Spleen (tissue), 11 donors: ENCODE results near the gene HIVEP3. TPM values are rescaled to one million over a fixed set of nuclear protein-coding genes. Genes with fewer than 3 reads are reported as not detected.

Experiments
- DNase-seq: peaks from one replicate; pipeline ENCODE4 v3.0.0-alpha.2; 2020
- H3K27ac ChIP-seq, 8 donors: fragments of 200-600 bp; sonication (generic) in 7 of 8; 1 replicate in 4 of 8; 2 replicates in 4 of 8; pipeline versions ENCODE4 v1.5.0 to v1.8.0; 2016 to 2021; ENCODE audit warnings: inconsistent platforms in 4 of 8, mild to moderate bottlenecking in 4 of 8, moderate library complexity in 1 of 8
- H3K27me3 ChIP-seq, 7 donors: fragments of 200-600 bp; sonication (generic) in 6 of 7; replicated peaks in 1 of 7; 1 replicate in 4 of 7; 2 replicates in 3 of 7; pipeline versions ENCODE4 v1.5.0 to v1.8.0; 2016 to 2021; ENCODE audit warnings: inconsistent platforms in 3 of 7, mild to moderate bottlenecking in 1 of 7
- H3K36me3 ChIP-seq, 6 donors: fragments of 200-600 bp; sonication (generic) in 5 of 6; 1 replicate in 4 of 6; 2 replicates in 2 of 6; pipeline versions ENCODE4 v1.5.0 to v1.8.0; 2016 to 2021; ENCODE audit warnings: inconsistent platforms in 2 of 6
- H3K4me1 ChIP-seq, 6 donors: fragments of 200-600 bp; sonication (generic) in 5 of 6; 1 replicate in 3 of 6; 2 replicates in 3 of 6; pipeline versions ENCODE4 v1.5.0 to v1.8.0; 2016 to 2021; ENCODE audit warnings: inconsistent platforms in 3 of 6
- H3K4me3 ChIP-seq, 8 donors: fragments of 200-600 bp; sonication (generic) in 7 of 8; 1 replicate in 4 of 8; 2 replicates in 4 of 8; pipeline versions ENCODE4 v1.5.0 to v1.8.0; 2016 to 2021; ENCODE audit warnings: inconsistent platforms in 4 of 8, mild to moderate bottlenecking in 4 of 8, moderate library complexity in 2 of 8
- H3K9me3 ChIP-seq, 8 donors: fragments of 200-600 bp; sonication (generic) in 7 of 8; 1 replicate in 4 of 8; 2 replicates in 4 of 8; pipeline versions ENCODE4 v1.5.0 to v1.8.0; 2016 to 2021; ENCODE audit warnings: inconsistent platforms in 4 of 8
- POLR2A ChIP-seq, 3 donors: fragments of 450-650 bp; IDR thresholded peaks; one replicate each; pipeline ENCODE4 v1.5.1; 2017; ENCODE audit warnings: antibody characterized with exemption in 3 of 3, mild to moderate bottlenecking in 1 of 3
- POLR2AphosphoS5 ChIP-seq, 3 donors: sonication (generic); formaldehyde crosslinking; IDR thresholded peaks; one replicate each; pipeline ENCODE4 v1.5.1; 2017; ENCODE audit warnings: antibody characterized with exemption in 3 of 3
- WGBS, 5 donors: extraction: QIAGEN DNeasy Blood & Tissue Kit in 3 of 5; methylation state at CpG; one replicate each; pipeline versions ENCODE4 v1.1.5 to v1.1.7; 2013 to 2018; 5-methylcytosine and 5-hydroxymethylcytosine counted together
- intact Hi-C: fragments of 100-400 bp; cut with DNase I; formaldehyde crosslinking; loops from one replicate; pipeline ENCODE4 v1.15.0; 2023; ENCODE audit warnings: low total_unique reads
- polyA plus RNA-seq, 3 donors: library from polyadenylated mRNA; stranded (reverse); fragments of 200-250 nt; gene quantifications; one replicate each; pipeline ENCODE4 v1.2.1, GENCODE V29; 2013
- total RNA-seq, 7 donors: library from RNA; depleted of rRNA in 3 of 7; stranded (reverse); fragments of >200 nt in 3 of 7; fragmentation: NEBNext Ultra II Directional in 4 of 7; extraction: Animal tissue kit (Norgen Biotek cat#: 25700) in 4 of 7; gene quantifications; one replicate each; pipeline versions ENCODE4 v1.1.0 to v1.2.1, GENCODE V29; 2016 to 2021
- TF ChIP-seq, protein P1 (sequence below), 11 experiments: fragments of 200-600 bp in 7 of 11; fragments of 450-650 bp in 4 of 11; sonication (generic) in 4 of 11; IDR thresholded peaks in 8 of 11; conservative IDR thresholded peaks in 3 of 11; 1 replicate in 7 of 11; 2 replicates in 4 of 11; pipeline versions ENCODE4 v1.4.0 to v1.8.0; 2016 to 2021; ENCODE audit warnings: antibody characterized with exemption in 11 of 11, inconsistent platforms in 4 of 11, mild to moderate bottlenecking in 1 of 11
- donor health status: healthy with polysubstance abuse.
- donor health status: DM: no; HTN: no; CAD: no; lungs with moderate emphysema.
- donor health status: DM: no; HTN: no; CAD: no.
- donor health status: Bipolar disorder and iron deficiency.
- donor health status: healthy.
- donor health status: DM: no; HTN: no; CAD: no.
- donor health status: DM: yes; HTN: yes; CAD: no.

Gene HIVEP3
- total and polyA plus RNA-seq, 10 donors = 2.4 to 21.2 (median 8.2) TPM

- DNase-seq = no peak
- Histone ChIP-seq H3K36me3 (no peaks in the 10 kb centered on the region), H3K4me3 (no peak overlapping the region), H3K4me1 (no peaks in the 10 kb centered on the region), H3K9me3 (no peaks in the 10 kb centered on the region), H3K27me3 (no peaks in the 10 kb centered on the region), H3K27ac (no peak overlapping the region)
- TF ChIP-seq POLR2AphosphoS5 (IDR thresholded peaks at IDR 0.05) = no peak
- intact Hi-C loops = no loop called here
- 94 to 98% (median 95%) methylated on average over 10 of the region's 10 CpGs for WGBS, 5 donors
Observed at GRCh38 chr1:41609166-41609883, 309.4 kb downstream of the HIVEP3 start.

GRCh38 chr1:41608211-41608610 lies 310.5 kb downstream of the HIVEP3 start:
- intact Hi-C loops = no loop called here
- Histone ChIP-seq H3K27ac (no peak overlapping the region), H3K4me3 (no peak overlapping the region), H3K4me1 (no peaks in the 10 kb centered on the region), H3K36me3 (no peaks in the 10 kb centered on the region), H3K27me3 (no peaks in the 10 kb centered on the region), H3K9me3 (no peaks in the 10 kb centered on the region)
- WGBS, 5 donors = 53 to 74% (median 70%) methylated on average over 4 of the region's 4 CpGs
- no peak for DNase-seq
- TF ChIP-seq POLR2A (IDR thresholded peaks at IDR 0.05) = no peak
- TF ChIP-seq, protein P1, sequence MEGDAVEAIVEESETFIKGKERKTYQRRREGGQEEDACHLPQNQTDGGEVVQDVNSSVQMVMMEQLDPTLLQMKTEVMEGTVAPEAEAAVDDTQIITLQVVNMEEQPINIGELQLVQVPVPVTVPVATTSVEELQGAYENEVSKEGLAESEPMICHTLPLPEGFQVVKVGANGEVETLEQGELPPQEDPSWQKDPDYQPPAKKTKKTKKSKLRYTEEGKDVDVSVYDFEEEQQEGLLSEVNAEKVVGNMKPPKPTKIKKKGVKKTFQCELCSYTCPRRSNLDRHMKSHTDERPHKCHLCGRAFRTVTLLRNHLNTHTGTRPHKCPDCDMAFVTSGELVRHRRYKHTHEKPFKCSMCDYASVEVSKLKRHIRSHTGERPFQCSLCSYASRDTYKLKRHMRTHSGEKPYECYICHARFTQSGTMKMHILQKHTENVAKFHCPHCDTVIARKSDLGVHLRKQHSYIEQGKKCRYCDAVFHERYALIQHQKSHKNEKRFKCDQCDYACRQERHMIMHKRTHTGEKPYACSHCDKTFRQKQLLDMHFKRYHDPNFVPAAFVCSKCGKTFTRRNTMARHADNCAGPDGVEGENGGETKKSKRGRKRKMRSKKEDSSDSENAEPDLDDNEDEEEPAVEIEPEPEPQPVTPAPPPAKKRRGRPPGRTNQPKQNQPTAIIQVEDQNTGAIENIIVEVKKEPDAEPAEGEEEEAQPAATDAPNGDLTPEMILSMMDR (IDR thresholded peaks at IDR 0.05 in 8 of 11, conservative IDR thresholded peaks at IDR 0.05 in 3 of 11) = no peak
- TF ChIP-seq POLR2AphosphoS5 (IDR thresholded peaks at IDR 0.05) = no peak

DNA sequence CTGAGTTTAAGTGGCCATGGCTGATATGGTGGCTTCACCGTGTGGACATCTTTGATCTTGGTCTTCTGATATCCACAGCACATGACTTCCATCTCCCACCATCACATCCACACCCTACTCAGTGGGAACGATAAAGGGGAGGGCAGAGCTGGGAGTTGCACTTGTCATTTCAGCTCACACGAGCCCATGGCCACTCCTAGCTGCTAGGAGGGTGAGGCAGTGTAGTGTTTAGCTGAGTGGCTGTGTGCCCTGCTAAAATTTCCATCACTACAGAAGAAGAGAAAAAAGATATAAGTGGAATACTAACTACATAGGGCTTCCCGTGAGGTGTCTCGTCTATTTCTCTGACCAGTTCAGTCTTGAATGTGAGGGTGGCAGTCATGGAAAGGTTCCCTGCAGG lies 310.9 kb downstream of the HIVEP3 start:
- no peaks in the 10 kb centered on the region for H3K27me3 ChIP-seq
- H3K4me1 ChIP-seq = no peaks in the 10 kb centered on the region
- H3K4me3 ChIP-seq = no peak overlapping the region
- TF ChIP-seq, protein P1 (IDR thresholded peaks at IDR 0.05 in 8 of 11, conservative IDR thresholded peaks at IDR 0.05 in 3 of 11) = no peak
- H3K27ac ChIP-seq = no peak overlapping the region
- intact Hi-C loops = no loop called here
- no peaks in the 10 kb centered on the region for H3K9me3 ChIP-seq
- no peak for DNase-seq
- 79 to 89% (median 88%) methylated on average over 5 of the region's 5 CpGs for WGBS, 5 donors
- H3K36me3 ChIP-seq = no peaks in the 10 kb centered on the region

GRCh38 chr1:41599912-41600311 lies 318.8 kb downstream of the HIVEP3 start:
- Histone ChIP-seq H3K27me3 (no peaks in the 10 kb centered on the region), H3K36me3 (no peaks in the 10 kb centered on the region), H3K4me1 (no peaks in the 10 kb centered on the region), H3K27ac (no peak overlapping the region), H3K4me3 (no peak overlapping the region), H3K9me3 (peaks cover 0 to 13% (median 8%) of the 10 kb centered on the region in 8 donors)
- no peak for DNase-seq
- 73 to 80% (median 76%) methylated on average over 5 of the region's 5 CpGs for WGBS, 5 donors
- intact Hi-C loops = no loop called here
- no peak for TF ChIP-seq POLR2A (IDR thresholded peaks at IDR 0.05)
- TF ChIP-seq, protein P1 (IDR thresholded peaks at IDR 0.05 in 8 of 11, conservative IDR thresholded peaks at IDR 0.05 in 3 of 11) = peak in 4 of 11 experiments; percentile 10 to 28 (median 24)
